HS-27A (cell line): Measurements from ENCODE around the gene EPAS1.

Source experiments
- DNase-seq: peaks from one replicate; pipeline ENCODE4 v3.0.0-alpha.2; 2012; ENCODE audit warnings: low read depth, missing footprints

Gene EPAS1

GRCh38 chr2:46302005-46302695 is 4.9 kb downstream of the EPAS1 start:
- no peak for DNase-seq

- no peak for DNase-seq
Measured at GRCh38 chr2:46303233-46303632, 6.0 kb downstream of the EPAS1 start.

GRCh38 chr2:46303822-46304221 is 6.6 kb downstream of the EPAS1 start:
- DNase-seq = no peak

GRCh38 chr2:46304635-46305034 is 7.4 kb downstream of the EPAS1 start:
- DNase-seq = no peak

- no peak for DNase-seq
Measured at GRCh38 chr2:46305187-46305586, 8.0 kb downstream of the EPAS1 start.

GRCh38 chr2:46305767-46306166 is 8.6 kb downstream of the EPAS1 start:
- no peak for DNase-seq

- DNase-seq = no peak
Measured at GRCh38 chr2:46306330-46306751, 9.1 kb downstream of the EPAS1 start.

GRCh38 chr2:46306988-46307655 is 9.9 kb downstream of the EPAS1 start:
- DNase-seq = no peak

- DNase-seq = no peak
Measured at GRCh38 chr2:46308081-46308480, 10.9 kb downstream of the EPAS1 start.

GRCh38 chr2:46308629-46309028 is 11.4 kb downstream of the EPAS1 start:
- no peak for DNase-seq

- no peak for DNase-seq
Measured at GRCh38 chr2:46309052-46309953, 12.1 kb downstream of the EPAS1 start.

- DNase-seq = no peak
Measured at GRCh38 chr2:46310446-46310845, 13.2 kb downstream of the EPAS1 start.

- no peak for DNase-seq
Measured at GRCh38 chr2:46311651-46312223, 14.5 kb downstream of the EPAS1 start.

GRCh38 chr2:46313063-46313462 is 15.9 kb downstream of the EPAS1 start:
- no peak for DNase-seq

- DNase-seq = no peak
Measured at GRCh38 chr2:46314065-46314835, 17.0 kb downstream of the EPAS1 start.

- DNase-seq = peak; percentile 78
Measured at GRCh38 chr2:46315103-46315890, 18.1 kb downstream of the EPAS1 start.

- DNase-seq = no peak
Measured at GRCh38 chr2:46317094-46317486, 19.9 kb downstream of the EPAS1 start.

- no peak for DNase-seq
Measured at GRCh38 chr2:46318579-46319460, 21.6 kb downstream of the EPAS1 start.

GRCh38 chr2:46319711-46320110 is 22.5 kb downstream of the EPAS1 start:
- DNase-seq = no peak

- DNase-seq = no peak
Measured at GRCh38 chr2:46320141-46320567, 22.9 kb downstream of the EPAS1 start.
